GM21737 (cell line): ENCODE data around the gene RFTN1.

ENCODE experiments used
- ATAC-seq: cut with Tn5 transposase; IDR thresholded peaks from one replicate; pipeline ENCODE4 v1.9.1; 2021; ENCODE audit warnings: mild to moderate bottlenecking, moderate library complexity; ENCODE audit not compliant: unreplicated experiment

Gene RFTN1

DNA sequence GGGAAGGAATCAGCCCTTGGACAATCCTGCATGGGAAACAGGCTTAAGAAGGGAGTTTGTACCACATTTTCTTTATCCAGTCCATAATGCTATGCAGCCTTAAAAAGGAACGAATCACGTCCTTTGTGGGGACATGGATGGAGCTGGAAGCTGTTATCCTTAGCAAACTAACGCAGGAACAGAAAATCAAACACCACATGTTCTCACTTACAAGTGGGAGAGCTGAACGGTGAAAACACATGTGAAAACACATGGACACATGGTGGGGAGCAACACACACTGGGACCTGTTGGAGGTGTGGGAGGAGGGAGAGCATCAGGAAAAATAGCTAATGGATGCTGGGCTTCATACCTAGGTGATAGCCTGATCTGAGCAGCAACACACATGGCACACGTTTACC, 178.2 kb downstream of the RFTN1 start:
- ATAC-seq: no peak

DNA sequence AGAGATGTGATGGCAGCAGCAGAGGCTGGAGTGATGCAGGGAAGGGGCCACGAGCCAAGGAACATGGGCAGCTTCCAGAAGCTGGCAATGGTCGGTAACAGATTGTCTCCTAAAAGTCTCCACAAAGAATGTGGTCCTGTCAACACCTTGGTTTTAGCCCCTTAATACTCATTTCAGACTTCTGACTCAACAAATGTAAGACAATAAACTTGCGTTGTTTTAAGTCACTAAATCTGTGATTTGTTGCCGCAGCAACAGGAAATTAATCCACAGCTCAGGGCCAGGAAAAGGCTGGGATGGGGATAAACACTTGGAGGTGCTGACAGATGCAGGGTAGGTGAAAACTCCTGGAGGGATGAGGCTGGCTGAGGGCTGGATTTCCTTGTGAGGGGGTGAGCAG, 178.6 kb downstream of the RFTN1 start:
- ATAC-seq: no peak

DNA sequence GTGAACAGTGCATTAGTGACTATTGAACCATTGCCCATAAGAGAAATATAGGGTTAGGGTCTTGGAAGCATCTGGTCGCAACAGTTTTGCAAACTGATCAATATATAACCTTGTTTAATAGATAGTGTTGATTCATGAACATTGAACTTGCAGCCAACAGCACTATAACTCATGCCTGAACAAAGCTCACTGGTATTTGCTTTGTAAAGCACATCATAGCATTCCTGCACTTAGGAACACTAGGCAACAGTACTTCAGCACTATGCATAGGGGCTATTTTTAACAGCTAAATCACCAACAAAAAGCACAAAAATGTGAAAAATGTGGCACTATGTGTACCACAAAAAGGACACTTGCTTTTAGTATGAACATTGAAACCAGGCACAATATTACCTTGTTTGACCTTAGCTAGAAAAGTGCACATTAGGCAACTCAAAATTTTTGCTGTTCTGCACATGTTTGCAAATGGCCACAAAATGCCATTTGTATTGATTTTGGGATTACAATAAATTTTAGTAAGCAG, 180.5 kb downstream of the RFTN1 start:
- ATAC-seq: no peak

- no peak for ATAC-seq
Measured at GRCh38 chr3:16331319-16331883, 182.1 kb downstream of the RFTN1 start.

DNA sequence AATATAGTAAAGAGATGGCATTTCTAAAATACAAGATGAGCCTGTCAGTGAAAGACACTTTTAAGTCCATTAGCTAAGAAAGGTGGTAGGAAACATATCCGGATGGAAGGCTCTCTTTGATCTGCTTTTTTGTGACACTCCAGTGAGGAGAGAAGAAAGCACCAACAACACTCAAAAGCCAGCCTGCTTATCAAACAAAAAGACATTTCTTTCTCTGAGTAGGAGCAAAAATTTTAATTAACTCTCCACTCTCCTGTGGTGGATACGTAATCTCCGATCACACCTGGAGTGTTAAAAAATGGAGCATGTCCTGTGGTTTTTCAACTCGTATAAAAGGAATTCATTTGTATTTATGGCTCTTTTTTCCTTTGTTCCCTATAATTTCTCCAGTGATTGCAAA, 183.1 kb downstream of the RFTN1 start:
- ATAC-seq: no peak

- no peak for ATAC-seq
Measured at GRCh38 chr3:16329826-16330129, 183.7 kb downstream of the RFTN1 start.

DNA sequence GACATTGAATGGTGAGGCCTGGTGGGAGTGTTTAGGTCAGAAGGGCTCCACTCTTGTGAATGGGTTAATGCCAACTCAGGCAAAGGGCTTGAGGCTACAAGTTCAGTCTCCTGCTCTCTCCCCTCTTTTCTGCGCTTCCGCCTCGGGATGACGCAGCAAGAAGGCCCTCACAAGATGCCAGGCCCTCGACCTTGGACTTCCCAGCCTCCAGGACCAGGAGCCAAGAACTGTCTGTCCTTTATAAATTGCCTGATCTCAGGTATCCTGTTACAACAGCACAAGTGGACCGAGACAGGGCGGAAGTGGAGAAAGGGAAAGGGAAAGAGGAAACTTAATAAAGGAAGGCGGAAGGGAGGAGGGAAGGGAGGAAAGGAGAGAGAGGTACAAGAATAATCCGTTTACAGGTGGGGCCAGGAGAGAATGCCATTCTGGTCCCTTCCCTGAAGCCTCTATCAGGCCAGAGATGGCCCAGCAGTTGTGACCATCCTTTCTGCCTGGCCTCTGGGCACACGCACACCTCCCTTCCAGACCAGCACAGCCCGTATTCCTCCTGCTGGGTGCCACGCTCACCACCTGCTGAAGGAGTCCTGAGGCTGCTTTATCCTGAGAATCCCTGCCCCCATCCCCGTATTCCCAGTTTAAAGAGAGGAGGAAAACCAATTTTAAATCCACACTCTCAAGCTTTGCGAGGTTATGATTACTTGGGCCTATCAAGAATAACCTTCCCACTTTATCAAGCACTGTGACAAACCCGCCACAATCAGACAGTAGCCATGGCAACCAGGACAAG, 184.3 kb downstream of the RFTN1 start:
- ATAC-seq: no peak

DNA sequence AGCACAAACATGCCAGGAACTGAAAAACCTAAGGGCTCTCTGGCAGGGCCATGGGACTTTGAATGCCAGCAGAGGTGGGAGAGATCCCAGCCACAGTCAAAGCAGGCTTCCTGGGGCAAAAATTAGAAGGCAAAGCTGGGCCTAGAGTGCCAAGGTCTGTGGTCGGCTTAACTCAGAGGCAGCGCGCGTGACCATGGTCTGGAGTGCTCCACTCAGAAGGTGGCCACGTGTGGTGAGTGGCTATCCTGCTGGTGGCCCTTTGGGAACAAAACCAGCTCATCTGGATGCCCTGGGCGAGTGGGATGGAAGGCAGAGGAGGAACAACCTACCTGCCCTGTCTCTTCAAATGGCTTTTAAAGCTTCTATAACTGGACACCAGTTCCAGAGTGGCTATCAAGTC, 185.4 kb downstream of the RFTN1 start:
- no peak for ATAC-seq

GRCh38 chr3:16326724-16327349, 186.7 kb downstream of the RFTN1 start:
- no peak for ATAC-seq

GRCh38 chr3:16325850-16326249, 187.6 kb downstream of the RFTN1 start:
- ATAC-seq: no peak

- ATAC-seq: no peak
Measured at GRCh38 chr3:16323737-16324136, 189.8 kb downstream of the RFTN1 start.

GRCh38 chr3:16322189-16322588, 191.3 kb downstream of the RFTN1 start:
- ATAC-seq: no peak

- ATAC-seq: no peak
Measured at GRCh38 chr3:16320711-16321110, 192.8 kb downstream of the RFTN1 start.

- ATAC-seq: no peak
Measured at GRCh38 chr3:16319723-16320122, 193.8 kb downstream of the RFTN1 start.

DNA sequence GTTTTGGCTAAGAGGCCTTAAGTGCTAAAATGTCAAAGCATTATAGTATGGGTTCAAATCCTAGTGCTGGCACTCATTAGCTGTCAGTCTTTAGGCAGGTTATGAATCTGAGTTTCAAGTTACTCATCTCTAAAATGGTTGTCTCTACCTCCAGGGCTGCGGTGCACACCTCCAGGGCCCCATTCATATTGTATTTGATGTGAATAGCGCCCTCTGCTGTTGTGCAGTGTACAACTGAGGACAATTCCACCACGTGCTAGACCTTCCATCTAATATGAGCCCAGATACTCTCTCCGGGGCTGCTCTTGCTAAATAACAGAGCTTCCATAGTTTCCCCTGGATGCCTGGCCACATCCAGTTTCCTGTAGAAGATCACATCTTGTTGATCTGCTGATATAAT, 194.2 kb downstream of the RFTN1 start:
- ATAC-seq: no peak

DNA sequence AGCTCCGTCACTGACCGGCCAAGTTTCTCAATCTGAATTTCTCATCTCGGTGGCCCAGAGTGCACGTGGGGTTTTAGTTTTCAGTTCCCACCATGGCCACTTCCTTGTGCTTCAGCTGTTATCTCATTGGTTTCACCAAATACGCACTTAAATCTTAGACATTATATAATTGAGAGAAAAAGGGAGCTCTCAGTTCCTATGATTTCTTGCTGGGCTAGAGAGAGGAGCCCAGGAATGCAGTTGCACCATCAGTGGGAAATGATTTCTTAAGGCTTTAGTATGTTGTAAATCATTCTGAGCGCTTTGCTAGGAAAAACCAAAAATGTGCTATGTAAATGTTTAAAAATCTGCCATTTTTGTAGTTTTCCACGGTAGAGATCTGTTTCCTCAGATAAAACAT, 195.3 kb downstream of the RFTN1 start:
- no peak for ATAC-seq

DNA sequence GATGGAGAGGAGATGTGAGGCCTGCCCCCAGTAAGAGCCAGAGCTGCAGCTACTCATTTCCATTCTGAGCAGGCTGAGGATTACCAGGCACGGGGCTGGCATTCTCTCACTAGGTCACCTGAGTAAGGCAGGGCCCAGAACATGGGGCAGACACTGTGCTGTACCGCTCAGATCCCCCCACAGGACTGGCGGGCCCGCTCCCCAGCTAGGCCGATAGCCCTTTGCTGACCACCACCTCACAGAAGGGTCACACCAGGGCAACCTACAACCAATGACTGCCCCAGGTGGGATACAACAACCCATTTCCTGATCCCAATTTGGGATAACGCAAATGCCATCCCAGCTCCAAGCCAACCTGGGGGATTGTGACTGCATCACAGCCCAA, 195.9 kb downstream of the RFTN1 start:
- ATAC-seq: no peak

DNA sequence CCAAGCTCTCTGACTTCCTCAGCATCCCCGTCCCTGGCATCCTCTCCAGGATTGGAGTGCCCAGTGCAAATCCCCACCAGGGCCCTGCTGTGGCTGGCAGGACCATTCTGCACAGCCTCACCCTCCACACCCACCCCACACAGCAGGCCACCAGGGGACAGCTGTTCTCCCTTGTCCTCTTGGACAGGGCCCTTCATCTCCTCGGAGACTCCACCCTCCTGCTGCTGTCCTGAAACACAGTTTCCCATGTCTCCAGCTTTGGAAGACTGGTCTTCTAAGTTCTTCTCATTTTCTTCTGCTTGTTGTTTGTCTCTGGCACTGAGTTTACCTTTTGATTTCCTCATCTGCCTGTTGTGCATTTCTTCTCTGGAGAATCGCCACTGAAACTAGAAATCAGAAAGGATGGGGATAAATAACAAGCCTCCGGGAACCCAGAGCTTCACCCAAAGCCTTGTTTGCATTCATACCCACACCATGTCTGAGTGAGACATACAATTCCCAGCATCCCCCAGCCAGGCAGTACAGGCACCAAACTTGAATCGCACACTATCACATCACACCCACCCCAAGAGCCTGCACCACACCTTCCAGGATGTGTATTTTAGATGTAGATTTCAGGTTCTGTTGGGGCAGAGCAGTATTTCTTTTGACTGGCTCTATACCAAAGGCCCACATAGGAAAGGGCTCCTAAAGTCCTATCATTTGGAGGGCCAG, 196.5 kb downstream of the RFTN1 start:
- no peak for ATAC-seq

- no peak for ATAC-seq
Measured at GRCh38 chr3:16316396-16316795, 197.1 kb downstream of the RFTN1 start.

GRCh38 chr3:16315623-16316022, 197.9 kb downstream of the RFTN1 start:
- ATAC-seq: no peak

- ATAC-seq: no peak
Measured at GRCh38 chr3:16313886-16314645, 199.4 kb downstream of the RFTN1 start.
